Femur (tissue), 1 donor: ENCODE measurements around the gene RPGRIP1.
A peak's percentile ranks its signal among the peaks of the same experiment; 100 is the strongest.
"Not testable (repeated sequence)": the region's sequence is repeated elsewhere in the genome, so short reads cannot be mapped to it uniquely, and the experiment has no call there.

ENCODE experiments used
- DNase-seq: peaks from one replicate; pipeline ENCODE4 v3.0.0-alpha.2; 2017

Gene RPGRIP1

DNA sequence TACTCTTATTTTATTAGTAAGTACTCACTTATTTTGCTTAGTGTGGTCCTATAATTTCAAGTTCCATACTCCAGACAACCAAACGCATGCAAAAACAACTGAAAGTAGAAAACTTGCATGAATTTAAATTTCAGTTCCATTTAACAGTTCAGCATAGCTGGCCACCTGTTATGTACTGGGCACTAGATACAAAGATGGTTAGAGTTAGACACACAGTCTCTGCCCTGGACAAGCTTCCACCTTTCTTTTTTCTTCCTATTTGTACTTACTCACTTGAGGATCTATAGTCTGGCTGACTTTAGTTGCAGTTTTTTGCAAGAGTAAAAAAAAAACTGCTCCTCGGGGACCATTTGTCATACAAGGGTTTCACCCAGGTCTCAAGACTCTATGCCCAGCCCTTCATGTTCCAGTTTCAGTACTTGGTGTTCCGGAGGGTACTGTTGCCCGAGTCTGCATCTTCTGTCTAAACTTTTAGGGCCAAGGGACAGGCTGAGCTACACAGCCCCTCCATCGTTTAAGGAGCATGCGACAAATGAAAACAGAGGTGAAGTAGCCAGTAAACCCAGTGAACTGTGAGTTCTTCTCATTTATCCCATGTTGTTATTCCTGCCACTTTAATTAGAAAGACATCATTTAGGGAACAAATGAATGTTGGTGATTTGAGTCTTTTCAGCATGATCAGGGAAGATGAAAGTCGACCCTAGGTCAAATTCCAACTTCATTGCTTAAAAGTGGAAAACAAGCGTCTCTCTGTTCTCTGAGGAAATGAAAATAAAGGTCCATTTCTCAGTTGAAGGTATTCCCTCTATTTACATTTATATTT is 22.3 kb downstream of the RPGRIP1 start:
- DNase-seq, result no peak

GRCh38 chr14:21302836-21303140 is 22.9 kb downstream of the RPGRIP1 start:
- DNase-seq, result not testable (repeated sequence)

GRCh38 chr14:21307637-21308036 is 27.8 kb downstream of the RPGRIP1 start:
- DNase-seq, result no peak

DNA sequence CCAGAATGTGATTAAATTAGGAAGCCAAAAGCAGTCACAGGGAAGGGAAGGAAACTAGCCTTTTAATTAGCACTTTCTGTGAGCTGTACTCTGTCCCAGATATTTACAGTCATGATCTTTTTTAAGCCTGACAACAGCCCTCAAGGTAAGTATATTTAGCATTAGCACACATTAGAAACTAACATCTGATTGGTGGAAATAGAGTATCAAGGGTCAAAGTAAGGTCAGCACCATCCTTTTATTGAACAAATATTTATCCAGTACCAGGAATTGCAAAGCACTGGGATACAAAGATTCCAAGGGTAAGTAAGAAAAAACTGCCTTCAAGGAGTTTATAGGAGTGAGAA is 28.2 kb downstream of the RPGRIP1 start:
- no peak for DNase-seq

DNA sequence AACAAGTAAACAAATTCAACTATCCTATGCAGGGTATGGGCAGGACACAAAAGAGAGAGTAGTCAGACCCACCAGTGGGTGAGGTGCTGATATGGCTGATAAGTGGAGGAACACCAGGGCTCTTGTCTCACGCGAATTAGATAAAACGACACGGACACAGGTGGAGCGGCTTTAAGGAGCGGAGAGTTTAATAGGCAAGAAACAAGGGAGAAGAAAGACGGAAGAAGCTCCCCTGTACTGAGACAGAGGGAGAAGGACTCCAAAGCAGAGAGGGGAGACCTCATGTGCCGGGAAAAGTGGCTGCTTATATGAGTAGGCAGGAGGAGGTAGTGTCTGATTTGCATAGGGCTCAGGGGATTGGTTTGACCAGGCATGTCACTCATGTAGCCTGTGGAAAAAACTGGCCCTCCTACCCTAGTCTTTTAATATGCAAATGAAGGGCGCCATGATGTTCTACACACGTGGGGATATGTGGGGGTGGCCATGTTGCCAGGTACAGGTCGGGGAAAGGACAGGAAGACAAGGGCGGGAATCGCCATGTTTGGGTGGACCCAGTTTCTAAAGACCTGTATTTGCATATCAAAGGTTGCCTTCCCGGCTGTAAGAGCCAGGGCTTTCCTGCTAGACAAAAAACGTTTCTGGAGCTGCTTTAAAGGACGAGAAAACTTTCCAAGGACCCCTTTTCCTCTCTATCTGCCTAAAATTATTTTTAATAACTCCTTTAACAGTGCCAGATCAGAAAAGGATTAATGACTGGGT is 28.8 kb downstream of the RPGRIP1 start:
- DNase-seq, result peak; percentile 70

DNA sequence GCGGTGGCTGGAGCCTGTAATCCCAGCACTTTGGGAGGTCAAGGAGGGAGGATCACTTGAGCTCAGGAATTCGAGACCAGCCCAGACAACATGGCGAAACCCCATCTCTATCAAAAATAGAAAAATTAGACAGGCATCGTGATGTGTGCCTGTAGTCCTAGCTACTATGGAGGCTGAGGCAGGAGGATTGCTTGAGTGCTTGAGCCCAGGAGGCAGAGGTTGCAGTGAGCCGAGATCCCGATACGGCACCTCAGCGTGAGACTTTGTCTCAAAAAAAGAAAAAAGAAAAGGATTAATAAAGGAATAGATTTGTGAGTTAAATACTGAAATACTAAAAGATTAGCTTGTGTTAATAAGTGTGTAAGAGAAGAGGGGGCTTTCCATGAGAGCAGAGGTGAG is 29.4 kb downstream of the RPGRIP1 start:
- DNase-seq, result no peak

- no peak for DNase-seq
Measured at GRCh38 chr14:21309956-21310355, 30.1 kb downstream of the RPGRIP1 start.

DNA sequence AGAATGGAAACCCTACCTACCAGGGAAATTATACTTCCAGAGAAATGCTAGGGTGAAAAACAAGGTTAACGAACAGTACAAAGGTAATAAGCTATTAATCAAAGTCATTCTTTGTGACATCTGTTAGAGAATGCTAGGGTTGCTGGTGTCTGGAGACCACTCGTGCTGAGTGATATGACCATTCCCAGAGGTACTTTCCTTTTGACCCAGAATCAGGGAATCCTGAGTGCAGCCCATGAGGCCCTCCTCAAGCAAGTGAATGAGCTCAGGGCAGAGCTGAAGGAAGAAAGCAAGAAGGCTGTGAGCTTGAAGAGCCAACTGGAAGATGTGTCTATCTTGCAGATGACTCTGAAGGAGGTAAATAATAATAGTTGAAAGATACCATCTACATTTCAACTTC is 31.7 kb downstream of the RPGRIP1 start:
- DNase-seq, result no peak

GRCh38 chr14:21313512-21313911 is 33.6 kb downstream of the RPGRIP1 start:
- DNase-seq, result no peak

DNA sequence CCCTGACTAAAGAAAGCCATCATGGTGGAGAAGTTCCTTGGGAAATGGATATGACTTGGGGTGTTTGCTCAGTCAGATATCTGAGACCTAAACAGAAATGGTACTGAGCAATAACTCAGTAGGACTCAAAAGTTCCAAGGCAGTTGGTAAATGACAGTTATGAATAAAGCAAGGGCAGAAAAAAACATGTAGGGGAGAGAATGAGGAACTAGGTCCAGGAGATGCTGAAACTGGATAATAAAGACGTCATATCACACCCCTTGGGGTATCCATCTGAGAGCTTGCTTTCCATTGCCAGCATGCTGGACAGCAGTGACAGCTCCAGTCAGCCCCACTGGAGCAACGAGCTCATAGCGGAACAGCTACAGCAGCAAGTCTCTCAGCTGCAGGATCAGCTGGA is 37.5 kb downstream of the RPGRIP1 start:
- DNase-seq, result no peak

DNA sequence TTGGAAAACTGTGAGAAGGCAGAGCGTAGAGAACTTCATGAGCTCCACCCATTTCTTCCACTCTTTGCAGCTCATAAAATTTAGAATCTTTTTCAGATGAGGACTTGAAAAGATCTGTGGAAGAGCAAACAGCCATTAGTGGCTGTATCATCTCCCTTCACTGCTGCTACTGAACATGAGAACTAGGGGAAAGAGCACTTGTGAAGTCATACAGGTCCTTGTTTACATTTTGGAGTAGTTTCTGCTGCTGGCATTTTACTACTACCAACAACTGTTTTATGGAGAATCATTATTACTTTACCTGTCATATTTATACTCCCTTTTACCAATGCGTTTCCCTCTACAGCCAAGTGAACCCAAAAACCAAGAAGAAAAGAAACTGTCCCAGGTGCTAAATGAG is 41.0 kb downstream of the RPGRIP1 start:
- no peak for DNase-seq

DNA sequence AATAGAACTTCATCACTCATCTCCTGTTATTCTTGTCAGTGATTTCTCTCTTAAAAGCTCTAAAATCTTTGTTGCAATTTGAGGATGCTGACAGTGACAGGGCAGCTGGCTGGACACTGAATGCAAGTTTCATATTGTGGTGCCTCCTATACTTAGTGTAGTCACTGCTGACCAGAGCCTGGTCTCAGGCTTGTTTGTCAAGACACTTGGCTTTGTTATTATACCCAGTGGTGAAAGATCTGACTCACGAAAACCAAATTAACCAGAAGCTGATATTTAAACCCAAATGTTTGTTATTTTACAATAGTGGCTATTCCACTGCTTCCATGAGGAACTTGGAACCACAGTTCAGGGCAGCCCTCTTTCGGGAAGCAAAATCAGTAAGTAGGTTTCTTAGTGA is 42.8 kb downstream of the RPGRIP1 start:
- DNase-seq, result no peak

DNA sequence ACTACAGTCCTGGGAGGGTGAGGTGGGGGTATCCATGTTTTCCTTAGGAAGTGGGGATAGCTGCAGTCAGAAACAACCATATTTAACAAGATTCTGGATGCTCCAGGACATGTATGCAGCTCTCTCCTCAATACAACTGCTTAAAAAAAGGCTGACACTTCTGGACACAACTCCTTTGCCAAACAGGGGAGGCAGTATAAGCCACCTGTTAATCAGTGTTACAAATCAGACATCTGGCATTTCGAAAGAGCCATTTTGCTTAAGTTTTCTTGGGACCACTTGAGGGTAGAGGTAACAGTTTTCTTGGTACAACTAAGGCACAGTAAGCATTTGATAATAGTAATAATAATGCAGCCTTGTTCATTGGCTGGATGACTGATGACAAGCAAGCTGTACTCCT is 47.1 kb downstream of the RPGRIP1 start:
- DNase-seq, result no peak
